22Rv1 (cell line): ENCODE results near the gene IL2RA.

Experiments
- ZFX ChIP-seq: fragments of 450-650 bp; IDR thresholded peaks from 2 replicates; pipeline ENCODE4 v1.6.1; 2017; ENCODE audit warnings: antibody characterized with exemption, borderline replicate concordance
- TF ChIP-seq, protein P1 (sequence below): fragments of 450-650 bp; IDR thresholded peaks from 2 replicates; pipeline ENCODE4 v1.5.1; 2017; ENCODE audit warnings: mild to moderate bottlenecking

DNA sequence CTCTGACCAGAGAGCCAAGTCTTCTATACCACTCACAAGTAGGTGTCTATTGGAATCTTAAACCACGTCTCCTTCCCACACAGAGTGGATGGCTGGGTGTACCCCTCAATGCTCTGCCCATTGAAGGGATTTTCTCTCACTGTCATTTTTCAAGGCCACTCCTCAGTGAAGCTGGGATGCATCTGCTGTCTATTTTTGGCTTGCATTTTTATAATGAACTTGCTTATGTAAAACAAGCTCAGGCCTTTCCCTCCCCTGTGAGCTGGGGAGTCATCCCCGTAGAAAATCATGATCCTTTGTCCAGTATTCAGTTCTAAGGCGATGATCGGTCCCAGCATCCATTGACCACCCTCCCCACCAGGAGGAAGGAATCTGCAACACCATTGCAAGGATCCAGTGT is 16.9 kb upstream of the IL2RA start:
- TF ChIP-seq, protein P1, sequence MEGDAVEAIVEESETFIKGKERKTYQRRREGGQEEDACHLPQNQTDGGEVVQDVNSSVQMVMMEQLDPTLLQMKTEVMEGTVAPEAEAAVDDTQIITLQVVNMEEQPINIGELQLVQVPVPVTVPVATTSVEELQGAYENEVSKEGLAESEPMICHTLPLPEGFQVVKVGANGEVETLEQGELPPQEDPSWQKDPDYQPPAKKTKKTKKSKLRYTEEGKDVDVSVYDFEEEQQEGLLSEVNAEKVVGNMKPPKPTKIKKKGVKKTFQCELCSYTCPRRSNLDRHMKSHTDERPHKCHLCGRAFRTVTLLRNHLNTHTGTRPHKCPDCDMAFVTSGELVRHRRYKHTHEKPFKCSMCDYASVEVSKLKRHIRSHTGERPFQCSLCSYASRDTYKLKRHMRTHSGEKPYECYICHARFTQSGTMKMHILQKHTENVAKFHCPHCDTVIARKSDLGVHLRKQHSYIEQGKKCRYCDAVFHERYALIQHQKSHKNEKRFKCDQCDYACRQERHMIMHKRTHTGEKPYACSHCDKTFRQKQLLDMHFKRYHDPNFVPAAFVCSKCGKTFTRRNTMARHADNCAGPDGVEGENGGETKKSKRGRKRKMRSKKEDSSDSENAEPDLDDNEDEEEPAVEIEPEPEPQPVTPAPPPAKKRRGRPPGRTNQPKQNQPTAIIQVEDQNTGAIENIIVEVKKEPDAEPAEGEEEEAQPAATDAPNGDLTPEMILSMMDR = no peak
- no peak for TF ChIP-seq ZFX
